Activated B cell treated with CpG ODN at 0.5 μM for 24 hours (primary cell): ENCODE data around the gene BRSK1. TPM values are rescaled to one million over a fixed set of nuclear protein-coding genes. Genes with fewer than 3 reads are reported as not detected.

Experiments
- ATAC-seq: fragments of 200-7000 bp; cut with Tn5 transposase; one replicate; pipeline ENCODE4 v1.10.0; 2021; ENCODE audit warnings: low read depth, mild to moderate bottlenecking, moderate library complexity
- CTCF ChIA-PET: fragments of 350-600 bp; sonication (Branson Sonifier 250); formaldehyde crosslinking; loops from one replicate; lab custom pipeline; 2021; ENCODE audit warnings: antibody characterized with exemption; lab: Charles Lee
- POLR2A ChIA-PET: fragments of 350-600 bp; sonication (Branson Sonifier 250); formaldehyde crosslinking; loops from one replicate; lab custom pipeline; 2021; ENCODE audit warnings: antibody characterized with exemption; lab: Charles Lee
- DNase-seq: peaks from one replicate; pipeline ENCODE4 v3.0.0; 2022
- H3K27ac Mint-ChIP-seq: one replicate; pipeline ENCODE4 v1.8.0; 2020; ENCODE audit warnings: mixed read lengths
- H3K27me3 Mint-ChIP-seq: one replicate; pipeline ENCODE4 v1.8.0; 2021; ENCODE audit warnings: mixed read lengths
- H3K36me3 Mint-ChIP-seq: one replicate; pipeline ENCODE4 v1.8.0; 2021; ENCODE audit warnings: low read depth, mixed read lengths
- H3K4me1 Mint-ChIP-seq: one replicate; pipeline ENCODE4 v1.8.0; 2021; ENCODE audit warnings: mixed read lengths
- H3K4me3 Mint-ChIP-seq: one replicate; pipeline ENCODE4 v1.8.0; 2020; ENCODE audit warnings: mild to moderate bottlenecking, mixed read lengths
- H3K9me3 Mint-ChIP-seq: one replicate; pipeline ENCODE4 v1.8.0; 2020; ENCODE audit warnings: mixed read lengths
- CTCF ChIP-seq: fragments of 200-600 bp; IDR thresholded peaks from one replicate; pipeline ENCODE4 v1.8.0; 2022; ENCODE audit warnings: antibody characterized with exemption, mild to moderate bottlenecking
- intact Hi-C: fragments of 100-400 bp; cut with micrococcal nuclease; formaldehyde crosslinking; loops from one replicate; pipeline ENCODE4 v1.15.1; 2024
- total RNA-seq: library from RNA; stranded (reverse); gene quantifications from 2 replicates; pipeline ENCODE4 v1.2.3, GENCODE V29; 2022

The BRSK1 gene
- total RNA-seq, 1 donor from 2014 or later = 2.7 TPM

- ATAC-seq = no peak
- H3K9me3 Mint-ChIP-seq = no peaks in the 10 kb centered on the region
- DNase-seq = no peak
- CTCF ChIA-PET = no interaction called here
- no peak for TF ChIP-seq CTCF
- H3K27me3 Mint-ChIP-seq = peaks cover 40% of the 10 kb centered on the region
- peaks cover 18% of the 10 kb centered on the region for H3K4me1 Mint-ChIP-seq
- POLR2A ChIA-PET = no interaction called here
- no peak overlapping the region for H3K27ac Mint-ChIP-seq
- H3K4me3 Mint-ChIP-seq = no peak overlapping the region
- intact Hi-C loops = no loop called here
- no peaks in the 10 kb centered on the region for H3K36me3 Mint-ChIP-seq
These were observed 68.2 kb downstream of the BRSK1 start for GRCh38 chr19:55352040-55352439.

- Mint-ChIP-seq H3K9me3 (no peaks in the 10 kb centered on the region), H3K27me3 (peaks cover 45% of the 10 kb centered on the region), H3K27ac (no peak overlapping the region), H3K36me3 (no peaks in the 10 kb centered on the region), H3K4me1 (peaks cover 18% of the 10 kb centered on the region), H3K4me3 (peak overlapping the region; percentile 42)
- DNase-seq = no peak
- no peak for TF ChIP-seq CTCF
- no peak for ATAC-seq
- POLR2A ChIA-PET = interaction anchor here (1.1 kb wide), 1 partner anchor 14 kb away, joined by 5 read pairs; no protein-coding TSS in a partner anchor
- CTCF ChIA-PET = no interaction called here
- intact Hi-C loops = no loop called here
These were observed 68.8 kb downstream of the BRSK1 start for GRCh38 chr19:55352549-55353145.

GRCh38 chr19:55353356-55353802, 69.6 kb downstream of the BRSK1 start:
- no peaks in the 10 kb centered on the region for H3K9me3 Mint-ChIP-seq
- H3K27me3 Mint-ChIP-seq = peaks cover 48% of the 10 kb centered on the region
- CTCF ChIA-PET = no interaction called here
- H3K27ac Mint-ChIP-seq = no peak overlapping the region
- peaks cover 18% of the 10 kb centered on the region for H3K4me1 Mint-ChIP-seq
- TF ChIP-seq CTCF = no peak
- peak overlapping the region; percentile 79 for H3K4me3 Mint-ChIP-seq
- intact Hi-C loops = no loop called here
- DNase-seq = no peak
- ATAC-seq = no peak
- H3K36me3 Mint-ChIP-seq = no peaks in the 10 kb centered on the region
- POLR2A ChIA-PET = interaction anchor here (1.1 kb wide), 1 partner anchor 14 kb away, joined by 5 read pairs; no protein-coding TSS in a partner anchor

- TF ChIP-seq CTCF = no peak
- no peak overlapping the region for H3K27ac Mint-ChIP-seq
- H3K4me3 Mint-ChIP-seq = peak overlapping the region; percentile 79
- POLR2A ChIA-PET = interaction anchor here (1.1 kb wide), 1 partner anchor 15 kb away, joined by 5 read pairs; no protein-coding TSS in a partner anchor
- CTCF ChIA-PET = no interaction called here
- H3K9me3 Mint-ChIP-seq = no peaks in the 10 kb centered on the region
- ATAC-seq = peak; percentile 93
- peaks cover 50% of the 10 kb centered on the region for H3K27me3 Mint-ChIP-seq
- peak; percentile 66 for DNase-seq
- no peaks in the 10 kb centered on the region for H3K36me3 Mint-ChIP-seq
- intact Hi-C loops = loop anchor here (1.0 kb wide), 1 partner anchor 15 kb away; the partner anchor contains the start of gene KMT5C
- H3K4me1 Mint-ChIP-seq = peaks cover 18% of the 10 kb centered on the region
These were observed 70.3 kb downstream of the BRSK1 start for GRCh38 chr19:55353803-55354697.

- no peak for TF ChIP-seq CTCF
- peaks cover 18% of the 10 kb centered on the region for H3K4me1 Mint-ChIP-seq
- ATAC-seq (no peak), DNase-seq (no peak)
- POLR2A ChIA-PET = no interaction called here
- H3K36me3 Mint-ChIP-seq = no peaks in the 10 kb centered on the region
- no peak within 1 kb of the TSS for H3K27ac Mint-ChIP-seq
- no peaks in the 10 kb centered on the region for H3K9me3 Mint-ChIP-seq
- H3K27me3 Mint-ChIP-seq = peaks cover 50% of the 10 kb centered on the region
- intact Hi-C loops = loop anchor here (1.0 kb wide), 1 partner anchor 15 kb away; the partner anchor contains the start of gene KMT5C
- peak within 1 kb of the TSS; percentile 79 for H3K4me3 Mint-ChIP-seq
- CTCF ChIA-PET = no interaction called here
These were observed 71.0 kb downstream of the BRSK1 start, which contains the start of gene COX6B2 for GRCh38 chr19:55354698-55355212. Gene COX6B2, minus strand, starts transcription at chr19:55354719. Its CDS starts 198 bp downstream, at chr19:55354521.
